Uterus (tissue), 4 donors: ENCODE measurements around the gene HIBCH. TPM values are rescaled to one million over a fixed set of nuclear protein-coding genes. Genes with fewer than 3 reads are reported as not detected.
"Not testable (repeated sequence)": the region's sequence is repeated elsewhere in the genome, so short reads cannot be mapped to it uniquely, and the experiment has no call there.

Experiments used
- DNase-seq, 2 donors: peaks; one replicate each; pipeline ENCODE4 v3.0.0-alpha.2; 2019 to 2020
- H3K27ac ChIP-seq, 2 donors: fragments of 200-600 bp; sonication (generic); 1 replicate in 1 of 2; 2 replicates in 1 of 2; pipeline ENCODE4 v1.5.1; 2016 to 2018
- H3K27me3 ChIP-seq, 2 donors: fragments of 200-600 bp; sonication (generic); one replicate each; pipeline ENCODE4 v1.5.1; 2018 to 2019; ENCODE audit warnings: control low read depth in 1 of 2
- H3K36me3 ChIP-seq, 2 donors: fragments of 200-600 bp; sonication (generic); one replicate each; pipeline ENCODE4 v1.5.1; 2019; ENCODE audit warnings: control low read depth in 1 of 2
- H3K4me1 ChIP-seq, 2 donors: fragments of 200-600 bp; sonication (generic); one replicate each; pipeline ENCODE4 v1.5.1; 2018 to 2019; ENCODE audit warnings: control low read depth in 1 of 2
- H3K4me3 ChIP-seq, 2 donors: fragments of 200-600 bp; sonication (generic); 1 replicate in 1 of 2; 2 replicates in 1 of 2; pipeline ENCODE4 v1.5.1; 2018 to 2019; ENCODE audit warnings: mild to moderate bottlenecking in 1 of 2
- H3K9me3 ChIP-seq, 2 donors: fragments of 200-600 bp; sonication (generic); one replicate each; pipeline ENCODE4 v1.5.1; 2019; ENCODE audit warnings: control low read depth in 1 of 2
- POLR2A ChIP-seq, 2 donors: fragments of 450-650 bp; IDR thresholded peaks; one replicate each; pipeline ENCODE4 v1.6.1; 2016; ENCODE audit warnings: antibody characterized with exemption in 2 of 2, mild to moderate bottlenecking in 1 of 2, moderate library complexity in 1 of 2
- intact Hi-C: fragments of 100-400 bp; cut with DNase I; formaldehyde crosslinking; loops from one replicate; pipeline ENCODE4 v1.15.1; 2023; ENCODE audit warnings: low total_unique reads
- total RNA-seq, 4 donors: library from RNA; depleted of rRNA in 3 of 4; stranded (reverse); fragments of >200 nt in 3 of 4; gene quantifications; one replicate each; pipeline versions ENCODE4 v1.1.0 to v1.2.4, GENCODE V29; 2014 to 2023
- TF ChIP-seq, protein P1 (sequence below), 4 experiments: fragments of 200-600 bp in 2 of 4; fragments of 450-650 bp in 2 of 4; sonication (generic) in 2 of 4; IDR thresholded peaks; one replicate each; pipeline ENCODE4 v1.5.1; 2016 to 2019; ENCODE audit warnings: antibody characterized with exemption in 4 of 4, mild to moderate bottlenecking in 2 of 4, moderate library complexity in 1 of 4
- donor health status: DM: yes; HTN: yes; CAD: no.

HIBCH gene
- total RNA-seq, 4 donors from 2014 or later, result 9.1 to 53.9 (median 26.9) TPM

DNA sequence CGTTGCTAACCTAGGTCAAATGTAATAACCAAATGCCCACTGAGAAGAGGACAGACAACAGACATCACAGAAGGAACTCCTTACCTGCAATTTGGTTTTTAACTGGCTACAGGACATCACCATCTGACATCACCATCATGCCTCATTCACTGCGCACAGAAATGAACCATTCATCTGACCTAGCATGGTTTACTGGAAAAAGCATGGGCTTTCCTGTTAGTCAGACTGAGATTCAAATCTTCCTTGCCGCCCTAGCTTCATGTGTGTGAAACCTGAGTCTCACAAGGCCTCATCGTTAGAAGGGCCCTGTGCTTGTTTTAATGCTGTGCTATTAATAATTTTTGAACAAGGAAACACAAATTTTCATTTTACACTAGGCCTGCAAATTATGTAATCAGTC lies 1.1 kb upstream of the HIBCH start:
- no peaks in the 10 kb centered on the region for H3K36me3 ChIP-seq
- no peak for DNase-seq
- TF ChIP-seq POLR2A (IDR thresholded peaks at IDR 0.05), result no peak
- TF ChIP-seq, protein P1, sequence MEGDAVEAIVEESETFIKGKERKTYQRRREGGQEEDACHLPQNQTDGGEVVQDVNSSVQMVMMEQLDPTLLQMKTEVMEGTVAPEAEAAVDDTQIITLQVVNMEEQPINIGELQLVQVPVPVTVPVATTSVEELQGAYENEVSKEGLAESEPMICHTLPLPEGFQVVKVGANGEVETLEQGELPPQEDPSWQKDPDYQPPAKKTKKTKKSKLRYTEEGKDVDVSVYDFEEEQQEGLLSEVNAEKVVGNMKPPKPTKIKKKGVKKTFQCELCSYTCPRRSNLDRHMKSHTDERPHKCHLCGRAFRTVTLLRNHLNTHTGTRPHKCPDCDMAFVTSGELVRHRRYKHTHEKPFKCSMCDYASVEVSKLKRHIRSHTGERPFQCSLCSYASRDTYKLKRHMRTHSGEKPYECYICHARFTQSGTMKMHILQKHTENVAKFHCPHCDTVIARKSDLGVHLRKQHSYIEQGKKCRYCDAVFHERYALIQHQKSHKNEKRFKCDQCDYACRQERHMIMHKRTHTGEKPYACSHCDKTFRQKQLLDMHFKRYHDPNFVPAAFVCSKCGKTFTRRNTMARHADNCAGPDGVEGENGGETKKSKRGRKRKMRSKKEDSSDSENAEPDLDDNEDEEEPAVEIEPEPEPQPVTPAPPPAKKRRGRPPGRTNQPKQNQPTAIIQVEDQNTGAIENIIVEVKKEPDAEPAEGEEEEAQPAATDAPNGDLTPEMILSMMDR (IDR thresholded peaks at IDR 0.05), result no peak
- peak overlapping the region; percentile 91 to 94 for H3K27ac ChIP-seq
- no peak overlapping the region for H3K4me3 ChIP-seq
- no peaks in the 10 kb centered on the region for H3K9me3 ChIP-seq
- intact Hi-C loops, result no loop called here
- no peaks in the 10 kb centered on the region for H3K4me1 ChIP-seq
- no peaks in the 10 kb centered on the region for H3K27me3 ChIP-seq

DNA sequence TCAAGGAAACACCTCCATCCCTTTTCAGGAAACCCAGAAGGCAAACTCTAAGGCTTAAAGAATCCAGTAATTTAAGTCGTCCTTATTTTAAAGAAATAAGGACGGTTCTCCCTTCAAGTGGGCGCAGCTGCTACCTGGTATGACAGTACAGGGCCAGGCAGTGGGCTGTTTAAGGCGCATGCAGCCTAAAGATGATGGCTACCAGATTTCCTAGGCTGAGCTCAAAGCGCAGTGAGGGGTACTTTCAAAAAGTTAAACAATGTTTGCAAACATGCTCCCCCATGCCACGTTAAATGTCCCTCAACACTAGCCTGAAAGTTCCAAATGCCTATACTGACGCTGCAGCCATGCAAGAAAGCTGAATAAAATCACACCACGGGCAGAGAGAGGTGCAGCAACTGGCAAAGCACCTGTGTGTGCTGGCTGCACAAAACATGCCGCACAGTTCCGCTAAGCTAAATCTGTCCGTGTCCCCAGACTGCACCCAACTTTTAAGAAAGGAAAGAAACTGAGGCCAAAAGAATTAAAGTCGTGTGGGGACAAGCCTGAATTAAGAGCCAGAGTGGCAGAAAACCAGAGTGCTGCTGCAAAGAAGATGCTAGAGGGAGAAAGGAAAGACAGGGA lies 583 bp downstream of the HIBCH start:
- no peak for TF ChIP-seq POLR2A (IDR thresholded peaks at IDR 0.05)
- TF ChIP-seq, protein P1 (IDR thresholded peaks at IDR 0.05), result no peak
- Histone ChIP-seq H3K9me3 (no peaks in the 10 kb centered on the region), H3K27ac (peak overlapping the region; percentile 91 to 94), H3K27me3 (no peaks in the 10 kb centered on the region), H3K36me3 (no peaks in the 10 kb centered on the region), H3K4me1 (no peaks in the 10 kb centered on the region), H3K4me3 (peak overlapping the region; percentile 52 to 75)
- intact Hi-C loops, result no loop called here
- no peak for DNase-seq

DNA sequence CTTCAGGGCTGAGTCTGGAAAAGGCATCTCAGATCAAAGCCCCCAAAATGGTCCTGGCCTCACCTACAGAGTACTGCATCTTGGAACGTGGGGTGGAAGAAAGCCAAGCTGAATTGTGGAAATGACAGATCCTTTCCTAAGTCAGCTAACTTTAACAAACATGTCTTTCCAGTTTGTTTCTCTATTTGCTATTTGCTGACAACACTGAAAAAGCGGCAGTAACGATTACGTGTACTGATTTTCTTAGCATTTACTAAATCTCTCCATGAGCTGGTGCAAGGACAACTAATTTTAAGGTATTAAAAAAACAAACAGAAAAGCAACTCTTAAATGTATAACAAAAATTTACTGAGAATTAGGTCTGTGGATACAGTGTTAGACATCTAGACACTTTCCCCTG lies 1.1 kb downstream of the HIBCH start:
- Histone ChIP-seq H3K4me1 (no peaks in the 10 kb centered on the region), H3K4me3 (peak overlapping the region; percentile 52 to 75), H3K27ac (peak overlapping the region; percentile 91 to 94), H3K27me3 (no peaks in the 10 kb centered on the region), H3K9me3 (no peaks in the 10 kb centered on the region), H3K36me3 (no peaks in the 10 kb centered on the region)
- DNase-seq, result no peak
- TF ChIP-seq POLR2A (IDR thresholded peaks at IDR 0.05), result no peak
- TF ChIP-seq, protein P1 (IDR thresholded peaks at IDR 0.05), result no peak
- intact Hi-C loops, result no loop called here

DNA sequence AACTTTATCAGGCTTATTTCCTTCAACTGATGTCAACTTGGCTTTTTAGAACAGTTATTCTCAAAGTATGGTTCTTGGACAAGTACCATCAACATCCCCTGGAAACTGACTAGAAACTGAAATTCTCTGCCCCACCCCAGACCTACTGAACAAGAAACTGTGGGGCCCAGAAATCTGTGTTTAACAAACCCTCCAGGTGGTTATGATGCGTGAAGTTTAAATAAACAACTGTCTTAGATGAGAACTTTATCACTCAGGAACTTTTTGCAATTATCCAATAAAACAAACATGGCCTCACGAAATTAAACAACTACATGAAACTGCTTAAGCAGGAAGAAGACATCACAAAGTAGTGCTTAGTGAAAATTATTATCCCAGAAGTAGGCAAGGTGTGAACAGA lies 4.4 kb downstream of the HIBCH start:
- intact Hi-C loops, result no loop called here
- Histone ChIP-seq H3K4me3 (no peak overlapping the region), H3K36me3 (no peaks in the 10 kb centered on the region), H3K27me3 (no peaks in the 10 kb centered on the region), H3K27ac (peak overlapping the region in 1 of 2 donors; percentile 5), H3K4me1 (no peaks in the 10 kb centered on the region), H3K9me3 (no peaks in the 10 kb centered on the region)
- no peak for TF ChIP-seq POLR2A (IDR thresholded peaks at IDR 0.05)
- TF ChIP-seq, protein P1 (IDR thresholded peaks at IDR 0.05), result no peak
- DNase-seq, result no peak

DNA sequence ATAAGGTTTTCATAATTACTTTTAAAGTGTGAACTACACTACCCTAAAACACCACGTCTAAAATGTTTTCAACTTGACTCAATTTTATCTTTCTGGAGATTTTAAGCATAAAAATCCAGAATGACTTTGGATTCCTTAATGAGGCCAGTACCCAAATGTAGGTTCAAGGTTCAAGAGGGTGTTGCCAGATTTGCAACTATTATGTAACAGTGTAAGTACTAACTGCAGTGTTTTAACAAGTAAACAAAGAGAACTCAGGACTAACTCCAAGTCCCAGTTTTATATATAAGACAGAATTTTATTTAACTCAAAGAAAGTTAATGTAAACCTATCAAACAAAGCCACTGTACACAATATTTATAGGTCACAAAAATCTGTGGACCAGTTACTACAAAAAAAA lies 5.7 kb downstream of the HIBCH start:
- Histone ChIP-seq H3K27me3 (no peaks in the 10 kb centered on the region), H3K36me3 (no peaks in the 10 kb centered on the region), H3K27ac (no peak overlapping the region), H3K4me3 (no peak overlapping the region), H3K4me1 (no peaks in the 10 kb centered on the region), H3K9me3 (no peaks in the 10 kb centered on the region)
- no peak for DNase-seq
- intact Hi-C loops, result no loop called here
- TF ChIP-seq POLR2A (IDR thresholded peaks at IDR 0.05), result no peak
- TF ChIP-seq, protein P1 (IDR thresholded peaks at IDR 0.05), result no peak

DNA sequence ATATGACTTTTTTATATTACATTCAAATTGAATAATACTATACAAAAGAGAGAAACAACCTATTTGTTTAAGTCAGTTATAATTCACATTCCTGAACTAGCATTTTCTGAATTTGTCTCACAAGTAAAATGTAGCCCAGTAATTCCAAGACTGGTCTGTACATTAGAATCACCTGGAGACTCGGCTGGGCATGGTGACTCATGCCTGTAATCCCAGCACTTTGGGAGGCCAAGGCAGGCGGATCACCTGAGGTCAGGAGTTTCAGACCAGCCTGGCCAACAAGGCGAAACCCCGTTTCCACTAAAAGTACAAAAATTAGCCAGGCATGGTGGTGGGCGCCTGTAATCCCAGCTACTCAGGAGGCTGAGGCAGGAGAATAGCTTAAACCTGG lies 7.0 kb downstream of the HIBCH start:
- not testable (repeated sequence) for H3K36me3 ChIP-seq

More for the DNA sequence above, 7.0 kb downstream of the HIBCH start:
- H3K27me3 ChIP-seq, H3K27ac ChIP-seq, DNase-seq, H3K4me1 ChIP-seq, H3K4me3 ChIP-seq, intact Hi-C loops, H3K9me3 ChIP-seq: not testable (repeated sequence)
